Right lobe of liver (tissue), 4 donors: Measurements from ENCODE around the gene TUBB8.

ENCODE experiments used
- CTCF ChIP-seq, 4 donors: fragments of 200-600 bp in 3 of 4; fragments of 450-650 bp in 1 of 4; IDR thresholded peaks; one replicate each; pipeline versions ENCODE4 v1.5.1 to v1.8.0; 2016 to 2022; ENCODE audit warnings: antibody characterized with exemption in 4 of 4, mild to moderate bottlenecking in 2 of 4
- POLR2A ChIP-seq: fragments of 450-650 bp; IDR thresholded peaks from one replicate; pipeline ENCODE4 v1.6.1; 2017; ENCODE audit warnings: antibody characterized with exemption, mild to moderate bottlenecking
- donor health status: DM: no; HTN: no; CAD: no.
- donor health status: DM: no; HTN: no; CAD: no.
- donor health status: DM: no; HTN: yes; CAD: no.

- TF ChIP-seq CTCF (IDR thresholded peaks at IDR 0.05) (no peak), POLR2A (no peak)
Observed at GRCh38 chr10:94613-95012, 45.5 kb upstream of the TUBB8 start.
